Fibroblast of lung (primary cell): ENCODE measurements around the gene KIF18A. TPM values are rescaled to one million over a fixed set of nuclear protein-coding genes. Genes with fewer than 3 reads are reported as not detected.

ENCODE experiments used
- DNase-seq, 2 donors: peaks; one replicate each; pipeline versions ENCODE4 v3.0.0 to v3.0.0-alpha.2; 2010; ENCODE audit warnings: low read depth in 2 of 2
- H2AFZ ChIP-seq: 2 replicates; pipeline ENCODE4 v1.5.1; 2012; ENCODE audit warnings: low read length, control low read depth, inconsistent platforms
- H3K27ac ChIP-seq: 2 replicates; pipeline ENCODE4 v1.5.1; 2011; ENCODE audit warnings: low read length, control low read depth; ENCODE audit not compliant: insufficient read depth
- H3K27me3 ChIP-seq: 2 replicates; pipeline ENCODE4 v1.5.1; 2011; ENCODE audit warnings: mild to moderate bottlenecking, low read length; ENCODE audit not compliant: control insufficient read depth, insufficient read depth
- H3K36me3 ChIP-seq: 2 replicates; pipeline ENCODE4 v1.5.1; 2011; ENCODE audit warnings: low read length; ENCODE audit not compliant: control insufficient read depth, insufficient read depth
- H3K4me1 ChIP-seq: 2 replicates; pipeline ENCODE4 v1.5.1; 2011; ENCODE audit warnings: low read length; ENCODE audit not compliant: control insufficient read depth, insufficient read depth; ENCODE audit errors: extremely low read depth
- H3K4me2 ChIP-seq: 2 replicates; pipeline ENCODE4 v1.5.1; 2011; ENCODE audit warnings: low read length, control low read depth; ENCODE audit not compliant: insufficient read depth; ENCODE audit errors: extremely low read depth
- H3K4me3 ChIP-seq, 4 experiments: fragments of 200-600 bp in 1 of 4; sonication (generic) in 1 of 4; replicated peaks in 1 of 4; 2 replicates each; pipeline ENCODE4 v1.5.1; 2011 to 2016; ENCODE audit warnings: low read length in 4 of 4, low read depth in 3 of 4, mild to moderate bottlenecking in 3 of 4, control low read depth in 2 of 4, inconsistent platforms in 1 of 4, mixed read lengths in 1 of 4; ENCODE audit not compliant: insufficient read depth in 1 of 4; ENCODE audit errors: control extremely low read depth in 1 of 4
- H3K79me2 ChIP-seq: 2 replicates; pipeline ENCODE4 v1.5.1; 2012; ENCODE audit warnings: mild to moderate bottlenecking, low read length, inconsistent platforms; ENCODE audit not compliant: control insufficient read depth, insufficient read depth
- H3K9ac ChIP-seq: 2 replicates; pipeline ENCODE4 v1.5.1; 2011; ENCODE audit warnings: mild to moderate bottlenecking, low read length, control low read depth; ENCODE audit not compliant: insufficient read depth
- H3K9me3 ChIP-seq: 2 replicates; pipeline ENCODE4 v1.5.1; 2012; ENCODE audit warnings: low read depth, low read length; ENCODE audit not compliant: control insufficient read depth, insufficient read depth
- H4K20me1 ChIP-seq: 2 replicates; pipeline ENCODE4 v1.5.1; 2011; ENCODE audit warnings: low read length; ENCODE audit not compliant: control insufficient read depth, insufficient read depth; ENCODE audit errors: extremely low read depth
- EZH2 ChIP-seq: IDR thresholded peaks from 2 replicates; pipeline ENCODE4 v1.5.1; 2012; ENCODE audit warnings: low read length, control low read depth, mild to moderate bottlenecking; ENCODE audit errors: missing control alignments
- polyA plus RNA-seq, 2 donors: library from polyadenylated mRNA; depleted of rRNA in 1 of 2; stranded (reverse) in 1 of 2; unstranded in 1 of 2; fragments of >200 nt; gene quantifications; 2 replicates each; pipeline ENCODE4 v1.2.1, GENCODE V29; 2011 to 2012; ENCODE audit warnings: missing spikeins in 1 of 2
- total RNA-seq: library from RNA; depleted of rRNA; stranded (reverse); fragments of >200 nt; gene quantifications from 2 replicates; pipeline ENCODE4 v1.2.1, GENCODE V29; 2014
- TF ChIP-seq, protein P1 (sequence below), 2 donors: IDR thresholded peaks in 1 of 2; conservative IDR thresholded peaks in 1 of 2; 1 replicate in 1 of 2; 2 replicates in 1 of 2; pipeline ENCODE4 v1.5.1; 2011 to 2012; ENCODE audit warnings: low read length in 2 of 2, control low read depth in 1 of 2, inconsistent platforms in 1 of 2, low read depth in 1 of 2, mild to moderate bottlenecking in 1 of 2

Gene KIF18A
- total and polyA plus RNA-seq, 2 donors (not counting 1 experiment from before 2014, with no cell fraction given) = 5.8 to 12.6 TPM

DNA sequence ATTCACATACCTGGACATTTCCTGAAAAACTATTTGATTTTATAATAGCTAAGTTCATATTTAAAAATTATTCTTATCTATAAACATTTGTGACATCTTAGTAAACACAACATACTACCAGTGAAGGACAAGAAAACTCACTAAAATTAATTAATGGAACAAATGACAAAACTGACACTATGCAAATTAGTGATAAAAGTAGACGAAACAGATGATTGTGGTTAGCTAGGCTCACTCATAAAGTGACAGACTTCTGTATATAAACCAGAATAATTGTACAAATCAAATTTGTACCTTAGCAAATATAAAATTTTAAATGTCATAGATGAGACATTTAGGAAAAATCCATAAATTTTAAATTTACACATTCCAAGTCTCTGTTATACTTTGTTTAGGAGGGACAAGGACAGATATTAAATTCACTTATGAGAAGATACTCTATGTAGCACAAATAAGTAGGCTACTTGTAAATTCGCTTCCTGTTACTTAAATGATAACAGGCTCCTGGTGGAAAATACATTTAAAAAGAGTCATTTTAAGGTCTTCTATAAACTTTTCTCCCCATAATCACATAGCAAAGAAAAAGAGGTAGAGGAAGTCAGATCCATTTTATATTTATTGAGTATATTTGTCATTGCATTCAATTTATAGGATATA is 81.2 kb downstream of the KIF18A start:
- Histone ChIP-seq H3K4me2 (no peak overlapping the region), H2AFZ (no peak overlapping the region), H3K4me3 (no peak overlapping the region), H3K79me2 (no peaks in the 10 kb centered on the region), H3K27me3 (no peaks in the 10 kb centered on the region), H3K9me3 (no peaks in the 10 kb centered on the region), H3K36me3 (no peaks in the 10 kb centered on the region), H3K4me1 (no peaks in the 10 kb centered on the region), H3K9ac (no peak overlapping the region), H3K27ac (no peak overlapping the region), H4K20me1 (no peaks in the 10 kb centered on the region)
- TF ChIP-seq, protein P1, sequence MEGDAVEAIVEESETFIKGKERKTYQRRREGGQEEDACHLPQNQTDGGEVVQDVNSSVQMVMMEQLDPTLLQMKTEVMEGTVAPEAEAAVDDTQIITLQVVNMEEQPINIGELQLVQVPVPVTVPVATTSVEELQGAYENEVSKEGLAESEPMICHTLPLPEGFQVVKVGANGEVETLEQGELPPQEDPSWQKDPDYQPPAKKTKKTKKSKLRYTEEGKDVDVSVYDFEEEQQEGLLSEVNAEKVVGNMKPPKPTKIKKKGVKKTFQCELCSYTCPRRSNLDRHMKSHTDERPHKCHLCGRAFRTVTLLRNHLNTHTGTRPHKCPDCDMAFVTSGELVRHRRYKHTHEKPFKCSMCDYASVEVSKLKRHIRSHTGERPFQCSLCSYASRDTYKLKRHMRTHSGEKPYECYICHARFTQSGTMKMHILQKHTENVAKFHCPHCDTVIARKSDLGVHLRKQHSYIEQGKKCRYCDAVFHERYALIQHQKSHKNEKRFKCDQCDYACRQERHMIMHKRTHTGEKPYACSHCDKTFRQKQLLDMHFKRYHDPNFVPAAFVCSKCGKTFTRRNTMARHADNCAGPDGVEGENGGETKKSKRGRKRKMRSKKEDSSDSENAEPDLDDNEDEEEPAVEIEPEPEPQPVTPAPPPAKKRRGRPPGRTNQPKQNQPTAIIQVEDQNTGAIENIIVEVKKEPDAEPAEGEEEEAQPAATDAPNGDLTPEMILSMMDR (conservative IDR thresholded peaks at IDR 0.05 in 1 of 2, IDR thresholded peaks at IDR 0.05 in 1 of 2; ENCODE audit: low read depth in 1 of 2, low read length in 2 of 2) = no peak
- no peak for TF ChIP-seq EZH2
- no peak for DNase-seq

DNA sequence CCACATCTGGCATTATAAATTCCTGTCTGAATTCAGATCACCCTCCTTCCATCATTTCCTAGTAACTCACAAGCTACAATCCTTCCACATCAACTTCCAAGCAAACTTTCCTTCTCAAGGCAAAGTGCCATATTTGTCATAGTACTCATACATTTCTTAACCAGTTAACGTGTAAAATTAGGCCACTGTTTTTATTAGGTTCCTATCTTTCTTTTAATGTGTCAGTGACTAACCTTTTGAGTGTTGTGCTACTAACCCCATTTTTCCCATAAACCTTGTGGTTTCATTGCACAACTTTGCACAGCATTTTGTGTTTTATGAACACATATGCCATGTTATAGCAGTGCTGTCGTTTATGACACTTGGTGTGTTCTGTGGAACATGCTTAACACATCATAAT is 90.1 kb downstream of the KIF18A start:
- Histone ChIP-seq H3K79me2 (no peaks in the 10 kb centered on the region), H2AFZ (no peak overlapping the region), H3K4me3 (no peak overlapping the region), H3K9me3 (no peaks in the 10 kb centered on the region), H3K27ac (no peak overlapping the region), H3K4me2 (no peak overlapping the region), H3K36me3 (no peaks in the 10 kb centered on the region), H4K20me1 (no peaks in the 10 kb centered on the region), H3K4me1 (no peaks in the 10 kb centered on the region), H3K27me3 (no peaks in the 10 kb centered on the region), H3K9ac (no peak overlapping the region)
- no peak for TF ChIP-seq EZH2
- TF ChIP-seq, protein P1 (conservative IDR thresholded peaks at IDR 0.05 in 1 of 2, IDR thresholded peaks at IDR 0.05 in 1 of 2; ENCODE audit: low read depth in 1 of 2, low read length in 2 of 2) = no peak
- DNase-seq = peak; percentile 49 to 64

DNA sequence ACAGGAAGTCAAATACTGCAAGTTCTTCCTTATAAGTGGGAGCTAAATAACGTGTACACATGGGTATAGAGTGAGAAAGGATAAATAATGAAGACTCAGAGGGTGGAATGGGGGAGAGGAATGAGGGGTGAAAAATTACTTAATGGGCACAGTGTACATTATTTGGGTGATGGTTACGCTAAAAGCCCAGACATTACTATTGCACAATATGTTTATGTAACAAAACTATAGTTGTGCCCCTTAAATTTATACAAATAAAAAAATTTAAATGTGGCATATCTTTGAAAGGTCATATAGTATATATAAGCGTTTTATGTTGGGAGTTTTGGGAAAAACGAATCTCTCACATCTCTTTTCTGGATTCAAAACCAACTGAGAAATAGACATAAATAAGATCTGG is 96.1 kb downstream of the KIF18A start:
- Histone ChIP-seq H3K79me2 (no peaks in the 10 kb centered on the region), H3K27ac (no peak overlapping the region), H4K20me1 (no peaks in the 10 kb centered on the region), H3K9me3 (no peaks in the 10 kb centered on the region), H3K4me3 (no peak overlapping the region), H3K4me2 (no peak overlapping the region), H3K4me1 (peaks cover 3% of the 10 kb centered on the region), H3K36me3 (no peaks in the 10 kb centered on the region), H2AFZ (no peak overlapping the region), H3K27me3 (no peaks in the 10 kb centered on the region), H3K9ac (no peak overlapping the region)
- TF ChIP-seq, protein P1 (conservative IDR thresholded peaks at IDR 0.05 in 1 of 2, IDR thresholded peaks at IDR 0.05 in 1 of 2; ENCODE audit: low read depth in 1 of 2, low read length in 2 of 2) = no peak
- no peak for TF ChIP-seq EZH2
- DNase-seq = no peak
